HEK293 (cell line): ENCODE data around the gene TRAPPC12.

ENCODE experiments used
- CTCF ChIA-PET: fragments of 350-600 bp; formaldehyde crosslinking; extraction: SDS; loops from one replicate; lab custom pipeline; 2021; ENCODE audit warnings: antibody characterized with exemption; lab: Yijun Ruan, JAX
- POLR2A ChIA-PET: fragments of 300-600 bp; formaldehyde crosslinking; extraction: SDS; loops from one replicate; lab custom pipeline; 2020; ENCODE audit warnings: antibody characterized with exemption, inconsistent platforms; lab: Yijun Ruan, JAX
- H3K27ac ChIP-seq: fragments of 200-500 bp; sonication (Bioruptor generic); 2 replicates; pipeline ENCODE4 v1.5.1; 2014; ENCODE audit warnings: low read depth, low read length, control low read depth, inconsistent platforms; ENCODE audit errors: extremely low read depth
- H3K36me3 ChIP-seq, 2 experiments: fragments of 200-500 bp in 1 of 2; sonication (Bioruptor generic) in 1 of 2; 1 replicate in 1 of 2; 2 replicates in 1 of 2; pipeline ENCODE4 v1.5.1; 2014 to 2017; ENCODE audit warnings: inconsistent platforms in 2 of 2, low read length in 2 of 2; ENCODE audit not compliant: control insufficient read depth in 2 of 2, insufficient read depth in 1 of 2
- H3K4me1 ChIP-seq: fragments of 200-500 bp; sonication (Bioruptor generic); 2 replicates; pipeline ENCODE4 v1.5.1; 2014; ENCODE audit warnings: mild to moderate bottlenecking, low read length, inconsistent platforms; ENCODE audit not compliant: control insufficient read depth, insufficient read depth
- H3K4me3 ChIP-seq: 2 replicates; pipeline ENCODE4 v1.5.1; 2011; ENCODE audit warnings: low read depth, mild to moderate bottlenecking, control low read depth, low read length, moderate library complexity
- H3K9me3 ChIP-seq: fragments of 200-500 bp; sonication (Bioruptor generic); 2 replicates; pipeline ENCODE4 v1.5.1; 2014; ENCODE audit warnings: low read depth, low read length, inconsistent platforms; ENCODE audit not compliant: control insufficient read depth, insufficient read depth
- EGR2 ChIP-seq: fragments of 450-650 bp; formaldehyde crosslinking; IDR thresholded peaks from 2 replicates; pipeline ENCODE4 v1.5.1; 2016; ENCODE audit warnings: low read depth, missing biosample characterization, missing genetic modification characterization
- RBAK ChIP-seq: fragments of 450-650 bp; formaldehyde crosslinking; IDR thresholded peaks from 2 replicates; pipeline ENCODE4 v1.5.1; 2016; ENCODE audit warnings: missing biosample characterization, missing genetic modification characterization
- SCRT1 ChIP-seq: fragments of 450-650 bp; formaldehyde crosslinking; IDR thresholded peaks from 2 replicates; pipeline ENCODE4 v1.5.1; 2016; ENCODE audit warnings: missing biosample characterization, missing genetic modification characterization, borderline replicate concordance
- SP2 ChIP-seq: fragments of 450-650 bp; formaldehyde crosslinking; IDR thresholded peaks from 2 replicates; pipeline ENCODE4 v1.5.1; 2016; ENCODE audit warnings: missing biosample characterization, missing genetic modification characterization
- SP3 ChIP-seq: fragments of 450-650 bp; formaldehyde crosslinking; IDR thresholded peaks from 2 replicates; pipeline ENCODE4 v1.5.1; 2016; ENCODE audit warnings: missing biosample characterization, missing genetic modification characterization
- ZBTB11 ChIP-seq: fragments of 450-650 bp; formaldehyde crosslinking; conservative IDR thresholded peaks from 2 replicates; pipeline ENCODE4 v1.5.1; 2016; ENCODE audit warnings: low read depth, missing biosample characterization, missing genetic modification characterization
- ZBTB44 ChIP-seq: fragments of 450-650 bp; IDR thresholded peaks from 2 replicates; pipeline ENCODE4 v1.5.1; 2018; ENCODE audit warnings: missing biosample characterization, mild to moderate bottlenecking, missing genetic modification characterization
- ZNF239 ChIP-seq: fragments of 450-650 bp; formaldehyde crosslinking; IDR thresholded peaks from 2 replicates; pipeline ENCODE4 v1.5.1; 2016; ENCODE audit warnings: missing biosample characterization, missing genetic modification characterization
- ZNF248 ChIP-seq: fragments of 450-650 bp; formaldehyde crosslinking; IDR thresholded peaks from 2 replicates; pipeline ENCODE4 v1.5.1; 2017; ENCODE audit warnings: missing biosample characterization, missing genetic modification characterization
- ZNF292 ChIP-seq: fragments of 450-650 bp; formaldehyde crosslinking; IDR thresholded peaks from 2 replicates; pipeline ENCODE4 v1.5.1; 2016; ENCODE audit warnings: low read depth, missing biosample characterization, missing genetic modification characterization, borderline replicate concordance
- ZNF488 ChIP-seq: fragments of 450-650 bp; formaldehyde crosslinking; IDR thresholded peaks from 2 replicates; pipeline ENCODE4 v1.5.1; 2016; ENCODE audit warnings: missing biosample characterization, missing genetic modification characterization
- ZNF513 ChIP-seq: fragments of 450-650 bp; IDR thresholded peaks from 2 replicates; pipeline ENCODE4 v1.5.1; 2018; ENCODE audit warnings: missing biosample characterization, missing genetic modification characterization
- ZNF596 ChIP-seq: fragments of 450-650 bp; IDR thresholded peaks from 2 replicates; pipeline ENCODE4 v1.5.0; 2018; ENCODE audit warnings: missing biosample characterization, mild to moderate bottlenecking, missing genetic modification characterization, moderate library complexity
- ZNF792 ChIP-seq: fragments of 450-650 bp; formaldehyde crosslinking; IDR thresholded peaks from 2 replicates; pipeline ENCODE4 v1.5.1; 2016; ENCODE audit warnings: missing biosample characterization, missing genetic modification characterization
- ZNF837 ChIP-seq: fragments of 450-650 bp; formaldehyde crosslinking; IDR thresholded peaks from 2 replicates; pipeline ENCODE4 v1.5.1; 2016; ENCODE audit warnings: missing biosample characterization, missing genetic modification characterization
- TF ChIP-seq, protein P1 (sequence below): fragments of 450-650 bp; formaldehyde crosslinking; IDR thresholded peaks from 2 replicates; pipeline ENCODE4 v1.5.1; 2016; ENCODE audit warnings: missing biosample characterization, missing genetic modification characterization, borderline replicate concordance
- TF ChIP-seq, protein P2 (sequence below): fragments of 450-650 bp; formaldehyde crosslinking; IDR thresholded peaks from 2 replicates; pipeline ENCODE4 v1.5.1; 2016; ENCODE audit warnings: missing biosample characterization, missing genetic modification characterization, borderline replicate concordance

TRAPPC12 gene

GRCh38 chr2:3433339-3433699 is 53.8 kb downstream of the TRAPPC12 start (continued):
- TF ChIP-seq, protein P1, sequence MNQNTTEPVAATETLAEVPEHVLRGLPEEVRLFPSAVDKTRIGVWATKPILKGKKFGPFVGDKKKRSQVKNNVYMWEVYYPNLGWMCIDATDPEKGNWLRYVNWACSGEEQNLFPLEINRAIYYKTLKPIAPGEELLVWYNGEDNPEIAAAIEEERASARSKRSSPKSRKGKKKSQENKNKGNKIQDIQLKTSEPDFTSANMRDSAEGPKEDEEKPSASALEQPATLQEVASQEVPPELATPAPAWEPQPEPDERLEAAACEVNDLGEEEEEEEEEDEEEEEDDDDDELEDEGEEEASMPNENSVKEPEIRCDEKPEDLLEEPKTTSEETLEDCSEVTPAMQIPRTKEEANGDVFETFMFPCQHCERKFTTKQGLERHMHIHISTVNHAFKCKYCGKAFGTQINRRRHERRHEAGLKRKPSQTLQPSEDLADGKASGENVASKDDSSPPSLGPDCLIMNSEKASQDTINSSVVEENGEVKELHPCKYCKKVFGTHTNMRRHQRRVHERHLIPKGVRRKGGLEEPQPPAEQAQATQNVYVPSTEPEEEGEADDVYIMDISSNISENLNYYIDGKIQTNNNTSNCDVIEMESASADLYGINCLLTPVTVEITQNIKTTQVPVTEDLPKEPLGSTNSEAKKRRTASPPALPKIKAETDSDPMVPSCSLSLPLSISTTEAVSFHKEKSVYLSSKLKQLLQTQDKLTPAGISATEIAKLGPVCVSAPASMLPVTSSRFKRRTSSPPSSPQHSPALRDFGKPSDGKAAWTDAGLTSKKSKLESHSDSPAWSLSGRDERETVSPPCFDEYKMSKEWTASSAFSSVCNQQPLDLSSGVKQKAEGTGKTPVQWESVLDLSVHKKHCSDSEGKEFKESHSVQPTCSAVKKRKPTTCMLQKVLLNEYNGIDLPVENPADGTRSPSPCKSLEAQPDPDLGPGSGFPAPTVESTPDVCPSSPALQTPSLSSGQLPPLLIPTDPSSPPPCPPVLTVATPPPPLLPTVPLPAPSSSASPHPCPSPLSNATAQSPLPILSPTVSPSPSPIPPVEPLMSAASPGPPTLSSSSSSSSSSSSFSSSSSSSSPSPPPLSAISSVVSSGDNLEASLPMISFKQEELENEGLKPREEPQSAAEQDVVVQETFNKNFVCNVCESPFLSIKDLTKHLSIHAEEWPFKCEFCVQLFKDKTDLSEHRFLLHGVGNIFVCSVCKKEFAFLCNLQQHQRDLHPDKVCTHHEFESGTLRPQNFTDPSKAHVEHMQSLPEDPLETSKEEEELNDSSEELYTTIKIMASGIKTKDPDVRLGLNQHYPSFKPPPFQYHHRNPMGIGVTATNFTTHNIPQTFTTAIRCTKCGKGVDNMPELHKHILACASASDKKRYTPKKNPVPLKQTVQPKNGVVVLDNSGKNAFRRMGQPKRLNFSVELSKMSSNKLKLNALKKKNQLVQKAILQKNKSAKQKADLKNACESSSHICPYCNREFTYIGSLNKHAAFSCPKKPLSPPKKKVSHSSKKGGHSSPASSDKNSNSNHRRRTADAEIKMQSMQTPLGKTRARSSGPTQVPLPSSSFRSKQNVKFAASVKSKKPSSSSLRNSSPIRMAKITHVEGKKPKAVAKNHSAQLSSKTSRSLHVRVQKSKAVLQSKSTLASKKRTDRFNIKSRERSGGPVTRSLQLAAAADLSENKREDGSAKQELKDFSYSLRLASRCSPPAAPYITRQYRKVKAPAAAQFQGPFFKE (tag by site-specific recombination): no peak
- TF ChIP-seq ZNF239: no peak
- no peak for TF ChIP-seq ZNF248
- no peak for TF ChIP-seq ZNF292 (tag by site-specific recombination)
- no peak for TF ChIP-seq ZNF513 (tag by site-specific recombination)
- no peak for TF ChIP-seq SP2 (tag by site-specific recombination)
- TF ChIP-seq ZNF837 (tag by site-specific recombination): no peak
- TF ChIP-seq, protein P2, sequence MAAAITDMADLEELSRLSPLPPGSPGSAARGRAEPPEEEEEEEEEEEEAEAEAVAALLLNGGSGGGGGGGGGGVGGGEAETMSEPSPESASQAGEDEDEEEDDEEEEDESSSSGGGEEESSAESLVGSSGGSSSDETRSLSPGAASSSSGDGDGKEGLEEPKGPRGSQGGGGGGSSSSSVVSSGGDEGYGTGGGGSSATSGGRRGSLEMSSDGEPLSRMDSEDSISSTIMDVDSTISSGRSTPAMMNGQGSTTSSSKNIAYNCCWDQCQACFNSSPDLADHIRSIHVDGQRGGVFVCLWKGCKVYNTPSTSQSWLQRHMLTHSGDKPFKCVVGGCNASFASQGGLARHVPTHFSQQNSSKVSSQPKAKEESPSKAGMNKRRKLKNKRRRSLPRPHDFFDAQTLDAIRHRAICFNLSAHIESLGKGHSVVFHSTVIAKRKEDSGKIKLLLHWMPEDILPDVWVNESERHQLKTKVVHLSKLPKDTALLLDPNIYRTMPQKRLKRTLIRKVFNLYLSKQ (tag by site-specific recombination): no peak
- TF ChIP-seq ZBTB11 (tag by site-specific recombination): no peak

GRCh38 chr2:3433776-3434400 is 54.4 kb downstream of the TRAPPC12 start:
- CTCF ChIA-PET: interaction anchor here (0.6 to 2.7 kb wide), 4 partner anchors 10 to 1601 kb away, joined by 3 to 29 read pairs (median 3); no protein-coding TSS in a partner anchor
- Histone ChIP-seq H3K9me3 (no peaks in the 10 kb centered on the region), H3K27ac (no peak overlapping the region), H3K36me3 (peaks cover 0 to 34% of the 10 kb centered on the region in 2 experiments; a peak in 1 of 3 replicates), H3K4me3 (no peak overlapping the region), H3K4me1 (no peaks in the 10 kb centered on the region)
- POLR2A ChIA-PET: no interaction called here
- no peak for TF ChIP-seq ZNF596 (tag by site-specific recombination)
- no peak for TF ChIP-seq ZBTB44
- TF ChIP-seq RBAK (tag by site-specific recombination): no peak
- no peak for TF ChIP-seq ZNF792
- no peak for TF ChIP-seq EGR2 (tag by site-specific recombination)
- no peak for TF ChIP-seq SCRT1 (tag by site-specific recombination)
- TF ChIP-seq ZNF488 (tag by site-specific recombination): no peak
- TF ChIP-seq SP3: no peak
